HG03135 (cell line): ENCODE results near the gene ALOX15B.
"Not testable (repeated sequence)": the region's sequence is repeated elsewhere in the genome, so short reads cannot be mapped to it uniquely, and the experiment has no call there.

Experiments used
- ATAC-seq: cut with Tn5 transposase; IDR thresholded peaks from one replicate; pipeline ENCODE4 v1.9.1; 2021; ENCODE audit warnings: mild to moderate bottlenecking, moderate library complexity; ENCODE audit not compliant: unreplicated experiment

The ALOX15B gene

GRCh38 chr17:8012996-8013640, 25.7 kb upstream of the ALOX15B start:
- ATAC-seq, result no peak

GRCh38 chr17:8013731-8014557, 24.9 kb upstream of the ALOX15B start:
- no peak for ATAC-seq

DNA sequence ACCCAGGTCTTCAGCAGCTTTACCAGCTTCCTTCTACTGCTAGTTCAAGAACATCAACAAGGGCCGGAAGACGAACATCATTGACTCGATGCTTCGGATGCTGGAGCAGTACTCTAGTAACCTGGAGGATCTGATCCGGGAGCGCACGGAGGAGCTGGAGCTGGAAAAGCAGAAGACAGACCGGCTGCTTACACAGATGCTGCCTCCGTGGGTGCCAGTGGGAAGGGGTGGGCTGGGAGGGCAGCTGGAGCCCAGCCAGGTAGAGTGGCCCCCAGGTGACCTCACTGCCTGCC, 24.4 kb upstream of the ALOX15B start:
- ATAC-seq, result no peak

GRCh38 chr17:8015236-8015956, 23.5 kb upstream of the ALOX15B start:
- no peak for ATAC-seq

DNA sequence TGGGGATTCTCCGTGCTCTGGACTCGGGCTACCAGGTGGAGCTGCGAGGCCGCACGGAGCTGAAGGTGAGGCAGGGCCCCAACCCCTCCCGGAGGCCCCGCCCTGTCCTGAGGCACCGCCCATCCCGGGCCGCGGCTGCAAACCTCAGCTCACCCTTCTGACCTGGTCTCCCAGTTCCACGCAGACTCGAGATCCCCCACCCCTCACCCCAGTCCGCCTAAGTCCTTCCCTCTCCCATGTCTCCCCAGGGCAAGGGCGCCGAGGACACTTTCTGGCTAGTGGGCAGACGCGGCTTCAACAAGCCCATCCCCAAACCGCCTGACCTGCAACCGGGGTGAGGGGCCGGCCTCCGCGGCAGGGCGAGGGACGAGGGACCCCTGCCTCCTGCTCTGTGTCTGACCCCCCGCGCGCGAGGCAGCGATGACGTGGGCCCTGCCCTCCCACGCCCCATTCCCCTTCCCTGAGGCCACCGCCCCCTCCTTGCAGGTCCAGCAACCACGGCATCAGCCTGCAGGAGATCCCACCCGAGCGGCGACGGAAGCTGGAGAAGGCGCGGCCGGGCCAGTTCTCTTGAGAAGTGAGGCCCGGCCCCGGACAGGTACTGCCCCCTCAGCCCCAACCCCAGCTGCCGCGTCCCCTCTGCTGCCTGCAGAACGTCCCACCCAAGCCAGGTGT, 22.8 kb upstream of the ALOX15B start:
- no peak for ATAC-seq

- ATAC-seq, result no peak
Measured at GRCh38 chr17:8016632-8017424, 22.0 kb upstream of the ALOX15B start.

GRCh38 chr17:8018436-8018835, 20.4 kb upstream of the ALOX15B start:
- ATAC-seq, result no peak

DNA sequence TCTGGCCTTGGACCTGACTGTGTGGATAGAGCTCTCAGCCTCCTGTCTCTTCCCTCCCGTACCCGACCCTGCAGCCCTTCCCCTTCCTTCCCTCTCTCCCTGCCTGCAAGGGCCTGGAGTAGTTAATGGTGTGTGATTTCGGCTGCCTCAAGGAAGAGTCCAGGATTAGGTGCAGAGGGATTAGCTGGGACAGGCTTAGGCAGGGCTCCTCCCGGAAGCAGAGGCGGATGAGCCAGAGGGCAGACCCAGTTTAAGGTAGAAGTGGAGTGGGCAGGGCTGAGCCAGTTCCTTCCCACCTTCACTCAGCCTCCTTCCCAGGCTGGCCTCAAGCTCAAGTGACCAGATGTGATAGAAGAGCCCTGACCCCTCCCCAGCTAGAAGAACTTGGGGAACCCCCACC, 19.7 kb upstream of the ALOX15B start:
- ATAC-seq, result no peak

GRCh38 chr17:8019665-8020650, 18.9 kb upstream of the ALOX15B start:
- no peak for ATAC-seq

DNA sequence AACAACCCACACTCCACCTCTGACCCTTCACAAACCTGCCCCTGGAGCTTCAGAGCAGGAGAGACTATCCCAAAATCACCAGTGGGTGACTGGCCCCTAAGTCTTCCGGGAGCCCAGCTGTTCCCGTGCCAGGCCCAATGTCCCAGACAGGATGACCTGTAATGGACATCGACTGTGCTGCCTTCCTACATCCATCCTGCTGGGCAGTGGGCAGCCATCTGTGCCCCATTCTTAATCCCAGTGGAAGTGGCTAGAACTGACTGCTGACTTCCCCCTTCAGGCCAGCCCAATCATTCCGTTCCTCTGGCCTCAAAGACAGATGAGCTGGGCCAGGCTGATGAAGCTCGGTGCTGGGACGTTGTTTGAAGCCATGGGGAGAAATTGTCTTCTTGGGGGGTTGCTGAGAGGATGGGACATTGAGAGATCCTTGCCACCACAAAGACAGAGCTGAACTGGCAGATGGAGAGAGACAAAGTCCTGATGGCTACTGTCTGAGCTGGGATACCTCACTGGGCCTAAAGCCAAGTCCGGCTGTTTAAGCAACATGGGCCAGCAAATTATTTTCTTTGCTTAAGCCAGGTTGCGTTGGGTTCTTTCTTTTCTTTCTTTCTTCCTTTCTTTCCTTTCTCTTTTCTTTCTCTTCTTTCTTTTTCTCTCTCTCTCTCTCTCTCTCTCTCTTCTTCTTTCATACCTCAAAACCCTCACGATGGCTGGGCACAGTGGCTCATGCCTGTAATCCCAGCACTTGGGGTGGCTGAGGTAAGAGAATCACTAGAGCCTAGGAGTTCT, 17.9 kb upstream of the ALOX15B start:
- no peak for ATAC-seq

- no peak for ATAC-seq
Measured at GRCh38 chr17:8021565-8022359, 17.1 kb upstream of the ALOX15B start.

- no peak for ATAC-seq
Measured at GRCh38 chr17:8022360-8023003, 16.4 kb upstream of the ALOX15B start.

- ATAC-seq, result not testable (repeated sequence)
Measured at GRCh38 chr17:8024161-8024560, 14.7 kb upstream of the ALOX15B start.

DNA sequence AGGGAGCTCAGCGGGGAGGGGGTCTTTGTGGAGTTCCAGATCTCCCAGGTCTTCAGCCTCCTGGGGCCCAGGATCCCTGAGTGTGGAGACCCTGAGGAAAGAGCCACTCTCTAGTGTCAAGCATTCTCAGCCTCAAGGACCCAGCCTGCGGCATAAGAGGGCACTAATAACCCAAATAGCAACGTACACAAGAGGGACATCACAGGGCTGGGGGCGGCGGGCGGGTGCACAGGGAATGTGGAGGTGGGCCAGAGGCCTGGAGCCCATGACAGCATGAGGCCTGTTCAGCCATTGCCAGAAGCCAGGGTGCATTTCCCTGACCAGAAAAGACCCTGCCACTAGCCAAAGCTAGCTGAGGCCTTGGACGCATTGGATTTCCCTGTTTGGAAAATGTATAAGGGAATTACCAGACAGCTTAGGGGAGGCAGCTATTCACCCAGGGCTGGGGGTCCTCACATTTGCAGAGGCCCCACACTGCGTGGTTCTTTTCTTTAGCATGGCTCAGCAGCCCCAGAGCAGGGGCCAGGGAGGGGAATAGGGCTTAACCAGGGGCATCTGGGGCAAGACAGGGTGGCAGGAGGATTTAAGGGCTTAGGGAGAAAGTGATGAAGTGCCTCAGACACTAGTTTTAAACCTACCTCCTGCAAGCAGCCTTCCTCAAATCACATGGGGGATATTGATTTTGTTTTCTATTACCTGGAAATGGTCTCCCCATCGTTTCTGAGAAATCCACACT, 13.5 kb upstream of the ALOX15B start:
- ATAC-seq, result no peak

DNA sequence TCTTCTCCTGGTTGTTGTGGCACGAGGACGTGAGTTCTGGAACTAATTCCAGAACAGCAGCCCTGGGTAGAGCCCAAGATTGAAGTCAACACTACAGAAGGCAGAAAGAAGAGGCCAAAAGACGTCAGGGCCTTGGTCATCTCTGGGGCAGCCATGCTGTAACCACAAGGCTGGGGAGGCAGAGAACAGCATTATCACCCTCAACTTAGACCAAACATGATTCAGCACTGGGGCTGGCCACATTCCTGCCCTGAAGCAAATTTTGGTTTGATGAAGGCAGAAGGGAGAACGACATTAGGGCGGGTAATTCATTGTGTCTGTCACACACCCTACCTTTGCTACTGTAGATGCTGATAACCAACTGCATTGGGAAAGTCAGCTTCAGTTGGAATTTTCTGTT, 9.7 kb upstream of the ALOX15B start:
- ATAC-seq, result no peak

- no peak for ATAC-seq
Measured at GRCh38 chr17:8031261-8031661, 7.6 kb upstream of the ALOX15B start.

DNA sequence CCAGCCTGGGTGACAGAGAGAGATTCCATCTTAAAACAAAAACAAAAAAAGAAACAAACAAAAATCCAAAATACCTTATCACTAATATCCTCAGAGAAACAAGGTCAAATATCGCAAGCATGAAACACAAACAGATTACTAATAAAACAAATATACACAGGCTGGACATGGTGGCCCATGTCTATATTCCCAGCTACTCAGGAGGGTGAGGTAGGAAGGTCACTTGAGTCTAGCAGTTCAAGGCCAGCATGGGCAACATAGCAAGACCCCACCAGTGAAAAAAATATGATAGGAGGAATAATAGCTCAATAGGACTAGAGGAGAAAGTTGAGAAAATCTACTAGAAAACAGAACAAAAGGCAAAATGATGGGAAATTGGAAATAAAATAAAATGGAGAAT, 6.9 kb upstream of the ALOX15B start:
- ATAC-seq, result no peak
